ENCODE data around the gene ZNF567. TPM values are rescaled to one million over a fixed set of nuclear protein-coding genes. Genes with fewer than 3 reads are reported as not detected.

ZNF567 gene
- total RNA-seq = 10 to 100 TPM in 1 of 2 experiments, 1 to 10 TPM in 1; 7.8 to 12.6 TPM

GRCh38 chr19:36687214-36688056, at the start of gene ZNF567:
Gene ZNF567, plus strand, starts transcription at chr19:36687612. Its CDS starts 7,256 bp downstream, at chr19:36694868.
- H3K9me3 Mint-ChIP-seq (ENCODE audit: low read depth) = peaks cover 14% of the 10 kb centered on the region
- H3K27me3 Mint-ChIP-seq = no peaks in the 10 kb centered on the region
- peak within 1 kb of the TSS; percentile 98 for H3K4me3 Mint-ChIP-seq
- CTCF ChIA-PET = no interaction called here
- H3K36me3 Mint-ChIP-seq = peaks cover 67% of the 10 kb centered on the region
- H3K27ac Mint-ChIP-seq = peak within 1 kb of the TSS; percentile 95
- DNase-seq (peak; percentile 98), ATAC-seq (peak; percentile 93)
- H3K4me1 Mint-ChIP-seq = peaks cover 34% of the 10 kb centered on the region

DNA sequence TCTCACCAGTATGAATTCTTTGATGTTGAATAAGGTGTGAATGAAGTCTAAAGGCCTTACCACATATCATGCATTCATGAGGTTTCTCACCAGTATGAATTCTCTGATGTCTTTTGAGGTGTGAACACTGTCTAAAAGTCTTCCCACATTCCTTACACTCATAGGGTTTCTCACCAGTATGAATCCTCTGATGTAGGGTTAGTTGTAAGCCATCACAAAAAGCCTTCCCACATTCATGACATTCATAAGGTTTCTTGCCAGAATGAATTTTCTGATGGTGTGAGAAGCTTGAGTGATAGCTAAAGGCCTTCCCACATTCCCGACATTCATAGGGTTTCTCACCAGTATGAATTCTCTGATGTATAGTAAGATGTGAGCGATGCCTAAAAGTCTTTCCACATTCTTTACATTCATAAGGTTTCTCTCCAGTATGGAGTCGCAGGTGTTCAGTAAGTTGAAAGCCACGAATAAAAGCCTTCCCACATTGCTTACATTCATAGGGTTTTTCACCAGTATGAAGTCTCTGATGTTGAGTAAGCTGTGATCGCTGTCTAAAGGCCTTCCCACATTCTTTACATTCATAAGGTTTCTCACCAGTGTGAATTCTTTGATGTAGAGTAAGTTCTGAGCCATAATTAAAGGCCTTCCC, 48.4 kb upstream of the ZNF567 start:
- H3K4me3 Mint-ChIP-seq = no peak overlapping the region
- DNase-seq = no peak
- CTCF ChIA-PET = no interaction called here
- no peak overlapping the region for H3K27ac Mint-ChIP-seq
- peaks cover 40% of the 10 kb centered on the region for H3K9me3 Mint-ChIP-seq (ENCODE audit: low read depth)
- H3K36me3 Mint-ChIP-seq = peaks cover 49% of the 10 kb centered on the region
- H3K27me3 Mint-ChIP-seq = no peaks in the 10 kb centered on the region
- no peak for ATAC-seq
- no peaks in the 10 kb centered on the region for H3K4me1 Mint-ChIP-seq

DNA sequence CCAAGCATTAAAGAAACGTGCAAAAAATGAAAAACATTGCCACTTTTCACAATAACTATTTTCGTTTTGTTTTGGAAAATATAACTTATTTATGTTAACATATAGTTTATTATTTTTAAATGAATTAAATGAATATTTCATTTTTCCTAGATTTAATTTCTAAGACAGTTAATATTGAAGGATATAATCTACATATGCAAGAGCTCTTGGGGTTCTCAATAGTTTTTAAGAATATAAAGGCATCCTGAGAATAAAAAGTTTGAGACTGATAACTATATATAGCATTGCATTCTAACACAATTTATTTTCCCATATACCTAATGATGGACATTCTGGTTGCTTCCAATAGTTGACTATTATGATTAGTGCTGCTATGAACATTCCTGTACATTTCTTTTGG, 40.7 kb upstream of the ZNF567 start:
- no peak overlapping the region for H3K27ac Mint-ChIP-seq
- DNase-seq (no peak), ATAC-seq (no peak)
- no peaks in the 10 kb centered on the region for H3K4me1 Mint-ChIP-seq
- H3K27me3 Mint-ChIP-seq = no peaks in the 10 kb centered on the region
- CTCF ChIA-PET = no interaction called here
- no peak overlapping the region for H3K4me3 Mint-ChIP-seq
- H3K9me3 Mint-ChIP-seq (ENCODE audit: low read depth) = peaks cover 25% of the 10 kb centered on the region
- peaks cover 54% of the 10 kb centered on the region for H3K36me3 Mint-ChIP-seq

GRCh38 chr19:36652958-36653357, 34.5 kb upstream of the ZNF567 start:
- ATAC-seq (no peak), DNase-seq (no peak)
- no peaks in the 10 kb centered on the region for H3K27me3 Mint-ChIP-seq
- peaks cover 37% of the 10 kb centered on the region for H3K9me3 Mint-ChIP-seq (ENCODE audit: low read depth)
- no peak overlapping the region for H3K4me3 Mint-ChIP-seq
- peaks cover 70% of the 10 kb centered on the region for H3K36me3 Mint-ChIP-seq
- no peaks in the 10 kb centered on the region for H3K4me1 Mint-ChIP-seq
- CTCF ChIA-PET = no interaction called here
- no peak overlapping the region for H3K27ac Mint-ChIP-seq

GRCh38 chr19:36665832-36666231, 21.6 kb upstream of the ZNF567 start:
- Mint-ChIP-seq H3K4me3 (peak overlapping the region; percentile 95), H3K9me3 (ENCODE audit: low read depth) (peaks cover 26% of the 10 kb centered on the region), H3K27ac (peak overlapping the region; percentile 94), H3K36me3 (peaks cover 59% of the 10 kb centered on the region), H3K4me1 (peaks cover 24% of the 10 kb centered on the region), H3K27me3 (no peaks in the 10 kb centered on the region)
- DNase-seq (no peak), ATAC-seq (no peak)
- CTCF ChIA-PET = no interaction called here

DNA sequence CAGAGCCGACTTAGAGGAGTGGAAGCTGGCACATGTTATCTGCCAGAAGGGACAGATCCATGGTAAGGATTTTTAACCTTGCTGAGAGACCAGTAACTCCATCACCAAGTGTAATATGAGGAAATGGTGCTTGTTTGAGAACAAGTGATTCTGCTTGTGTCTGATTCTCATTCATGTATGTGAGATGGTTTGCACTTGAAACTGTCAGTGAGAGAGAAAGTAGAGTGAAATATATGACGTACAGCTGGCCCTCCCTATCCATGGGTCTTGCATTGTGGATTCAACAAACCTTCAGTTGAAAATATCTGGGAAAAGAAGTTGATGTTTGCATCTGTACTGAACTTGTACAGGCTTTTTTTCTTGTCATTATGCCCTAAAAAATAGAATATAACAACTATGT, 18.8 kb upstream of the ZNF567 start:
- CTCF ChIA-PET = no interaction called here
- ATAC-seq (no peak), DNase-seq (no peak)
- peaks cover 59% of the 10 kb centered on the region for H3K36me3 Mint-ChIP-seq
- H3K9me3 Mint-ChIP-seq (ENCODE audit: low read depth) = peaks cover 30% of the 10 kb centered on the region
- peaks cover 24% of the 10 kb centered on the region for H3K4me1 Mint-ChIP-seq
- H3K27ac Mint-ChIP-seq = no peak overlapping the region
- H3K4me3 Mint-ChIP-seq = peak overlapping the region; percentile 8
- no peaks in the 10 kb centered on the region for H3K27me3 Mint-ChIP-seq

DNA sequence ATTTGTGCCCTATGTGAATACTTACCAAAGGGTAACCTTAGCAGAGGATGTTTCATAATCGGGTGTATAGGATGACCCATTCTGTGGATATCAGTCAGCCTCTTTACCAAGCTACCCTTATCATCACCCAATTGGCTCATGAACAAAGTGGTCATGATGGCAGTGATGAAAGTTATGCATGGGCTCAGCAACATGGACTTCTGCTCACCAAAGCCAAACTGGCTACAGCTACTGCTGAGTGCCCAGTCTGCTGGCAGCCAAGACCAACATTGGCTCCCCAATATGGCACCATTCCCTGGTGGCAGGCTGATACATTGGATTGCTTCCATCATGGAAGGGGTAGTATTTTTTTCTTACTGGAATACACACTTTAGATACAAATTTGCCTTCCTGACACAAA, 15.0 kb upstream of the ZNF567 start:
- no peak for ATAC-seq
- Mint-ChIP-seq H3K4me1 (peaks cover 6% of the 10 kb centered on the region), H3K9me3 (ENCODE audit: low read depth) (peaks cover 24% of the 10 kb centered on the region), H3K27me3 (no peaks in the 10 kb centered on the region), H3K4me3 (no peak overlapping the region), H3K27ac (no peak overlapping the region), H3K36me3 (peaks cover 44% of the 10 kb centered on the region)
- CTCF ChIA-PET = no interaction called here
- DNase-seq = no peak

DNA sequence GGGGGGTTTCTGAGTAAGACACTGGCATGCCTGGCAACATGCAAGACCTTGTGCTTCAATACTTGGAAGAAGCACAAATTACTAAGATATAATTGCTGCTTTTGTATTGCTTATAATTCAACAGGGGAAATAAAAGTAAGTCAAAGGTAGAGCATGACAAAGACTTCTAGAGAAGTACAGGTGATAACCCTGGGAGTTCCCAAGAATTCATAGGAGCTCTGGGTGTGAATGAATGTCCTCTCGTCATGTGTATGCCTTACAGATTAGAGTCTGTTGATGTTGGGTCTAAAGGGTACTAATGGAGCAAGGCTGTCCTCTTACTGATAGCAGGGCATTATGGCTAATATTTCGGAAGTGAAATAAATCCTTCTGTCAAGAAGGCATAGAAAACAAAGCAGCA, 13.2 kb upstream of the ZNF567 start:
- Mint-ChIP-seq H3K4me1 (no peaks in the 10 kb centered on the region), H3K36me3 (peaks cover 52% of the 10 kb centered on the region), H3K9me3 (ENCODE audit: low read depth) (peaks cover 26% of the 10 kb centered on the region), H3K4me3 (no peak overlapping the region), H3K27ac (no peak overlapping the region), H3K27me3 (no peaks in the 10 kb centered on the region)
- ATAC-seq = no peak
- no peak for DNase-seq
- CTCF ChIA-PET = no interaction called here

DNA sequence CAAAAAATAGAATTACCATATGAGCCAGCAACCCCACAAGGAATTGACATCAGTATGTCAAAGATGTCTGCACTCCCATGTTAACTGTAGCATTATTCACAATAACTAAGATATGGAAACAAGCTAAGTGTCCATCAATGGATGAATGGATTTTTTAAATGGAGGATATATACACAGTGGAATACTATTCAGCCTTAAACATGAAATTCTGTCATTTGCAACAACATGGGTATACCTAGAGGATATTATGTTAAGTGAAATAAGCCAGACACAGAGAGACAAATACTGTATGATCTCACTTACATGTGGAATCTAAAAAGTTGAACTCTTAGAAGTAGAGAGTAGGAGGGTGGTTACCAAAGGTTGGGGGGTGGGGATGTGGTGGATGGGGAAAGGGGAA, 8.0 kb upstream of the ZNF567 start:
- Mint-ChIP-seq H3K4me1 (peaks cover under 1% of the 10 kb centered on the region), H3K9me3 (ENCODE audit: low read depth) (peaks cover 25% of the 10 kb centered on the region), H3K4me3 (no peak overlapping the region), H3K36me3 (peaks cover 56% of the 10 kb centered on the region), H3K27me3 (no peaks in the 10 kb centered on the region), H3K27ac (no peak overlapping the region)
- ATAC-seq = no peak
- CTCF ChIA-PET = no interaction called here
- DNase-seq = no peak

- Mint-ChIP-seq H3K4me1 (peaks cover 34% of the 10 kb centered on the region), H3K36me3 (peaks cover 64% of the 10 kb centered on the region), H3K9me3 (ENCODE audit: low read depth) (peaks cover 15% of the 10 kb centered on the region), H3K27ac (no peak overlapping the region), H3K4me3 (peak overlapping the region; percentile 98), H3K27me3 (no peaks in the 10 kb centered on the region)
- CTCF ChIA-PET = no interaction called here
- DNase-seq = no peak
- no peak for ATAC-seq
Observed at GRCh38 chr19:36685835-36686234, 1.6 kb upstream of the ZNF567 start.

DNA sequence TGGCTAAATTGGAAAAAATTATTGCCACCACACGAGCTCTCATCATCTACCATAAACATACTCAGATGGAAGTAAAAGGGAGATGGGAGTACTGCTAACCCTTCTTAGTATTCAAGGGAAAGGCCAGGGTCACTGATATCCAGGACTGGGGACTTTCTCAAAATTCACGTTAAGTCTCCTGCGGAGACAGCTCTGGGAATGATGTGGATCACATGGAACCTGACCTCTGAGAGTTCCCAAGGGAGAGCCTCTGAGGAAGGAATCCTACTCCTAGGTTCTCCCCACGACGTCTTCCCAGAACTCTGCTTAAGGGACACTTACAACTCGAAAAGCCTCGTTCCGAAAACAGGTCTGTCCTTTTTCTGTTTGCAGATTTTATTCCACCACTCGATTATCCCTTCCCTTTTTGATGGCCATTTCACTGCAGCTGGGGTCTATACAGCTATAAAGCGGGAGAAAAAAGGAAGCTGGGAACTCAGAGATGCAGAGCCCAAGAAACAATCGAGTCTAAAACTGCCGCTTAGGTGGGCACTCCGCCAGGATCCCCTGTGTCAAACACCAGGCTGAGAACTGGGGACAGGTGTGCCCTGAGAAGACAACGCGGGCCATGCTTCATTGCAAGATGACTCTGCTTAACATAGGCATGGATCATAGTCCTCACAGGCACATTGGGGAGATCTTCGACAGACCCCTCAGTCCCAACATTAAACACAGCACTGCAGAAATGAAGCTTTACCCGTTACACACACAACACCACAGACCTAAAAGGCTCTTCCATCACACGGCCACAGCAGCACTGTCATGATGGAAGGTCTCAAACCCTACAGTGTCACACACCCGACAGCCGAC, 823 bp upstream of the ZNF567 start:
- H3K4me1 Mint-ChIP-seq = peaks cover 34% of the 10 kb centered on the region
- peaks cover 65% of the 10 kb centered on the region for H3K36me3 Mint-ChIP-seq
- DNase-seq = no peak
- CTCF ChIA-PET = no interaction called here
- no peak for ATAC-seq
- H3K27ac Mint-ChIP-seq = peak overlapping the region; percentile 95
- peaks cover 15% of the 10 kb centered on the region for H3K9me3 Mint-ChIP-seq (ENCODE audit: low read depth)
- H3K4me3 Mint-ChIP-seq = peak overlapping the region; percentile 98
- no peaks in the 10 kb centered on the region for H3K27me3 Mint-ChIP-seq

DNA sequence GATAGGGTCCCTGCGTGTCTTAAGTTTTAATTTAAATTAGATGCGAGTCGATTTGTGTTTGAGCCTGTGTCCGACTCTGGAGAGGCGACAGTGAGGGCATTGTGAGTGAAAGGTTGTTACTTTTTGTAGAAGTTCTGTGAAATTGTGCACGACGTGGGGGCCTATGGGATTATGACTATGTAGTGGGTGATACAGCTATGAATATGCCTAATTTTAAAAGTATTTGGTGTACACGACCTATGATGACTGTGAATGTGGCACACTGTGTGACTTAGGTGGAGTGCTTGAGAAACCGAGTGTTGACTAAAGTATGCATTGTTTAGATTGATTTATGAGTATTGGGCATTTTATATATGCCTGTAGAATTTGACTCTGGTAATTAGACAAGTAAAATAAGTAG, 646 bp downstream of the ZNF567 start:
- Mint-ChIP-seq H3K4me1 (peaks cover 34% of the 10 kb centered on the region), H3K4me3 (peak overlapping the region; percentile 98), H3K27me3 (no peaks in the 10 kb centered on the region), H3K36me3 (peaks cover 70% of the 10 kb centered on the region), H3K27ac (peak overlapping the region; percentile 95), H3K9me3 (ENCODE audit: low read depth) (peaks cover 13% of the 10 kb centered on the region)
- CTCF ChIA-PET = no interaction called here
- DNase-seq = no peak
- no peak for ATAC-seq

DNA sequence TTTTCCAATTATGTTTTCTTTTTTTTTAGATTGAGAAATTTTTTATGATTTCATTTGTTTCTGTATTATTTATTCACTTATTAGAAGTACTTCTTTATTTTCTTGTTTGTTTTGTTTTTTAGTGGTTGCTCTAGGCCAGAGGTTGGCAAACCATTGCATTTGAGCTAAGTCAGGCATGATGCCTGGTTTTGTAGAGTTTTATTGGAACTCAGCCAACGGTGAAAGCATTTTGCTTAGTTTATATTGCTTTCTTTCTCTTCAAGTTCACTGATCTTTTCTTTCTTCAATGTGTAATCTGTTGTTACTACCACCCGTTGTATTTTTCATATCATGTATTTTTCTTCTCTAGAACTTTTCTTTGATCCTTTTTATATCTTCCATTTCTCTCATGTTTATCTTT, 19.7 kb downstream of the ZNF567 start:
- ATAC-seq = no peak

More for the DNA sequence above, 19.7 kb downstream of the ZNF567 start:
- Mint-ChIP-seq H3K27me3 (no peaks in the 10 kb centered on the region), H3K36me3 (peaks cover 85% of the 10 kb centered on the region), H3K9me3 (ENCODE audit: low read depth) (peaks cover 41% of the 10 kb centered on the region), H3K4me3 (no peak overlapping the region), H3K4me1 (no peaks in the 10 kb centered on the region), H3K27ac (no peak overlapping the region)
- CTCF ChIA-PET = no interaction called here
- DNase-seq = no peak
